OCI-LY3 (cell line): ENCODE data around the gene BOLL.
"Not testable (repeated sequence)": the region's sequence is repeated elsewhere in the genome, so short reads cannot be mapped to it uniquely, and the experiment has no call there.

Source experiments
- CTCF ChIP-seq: fragments of 200-600, 300-600 bp; sonication (generic); IDR thresholded peaks from 2 replicates; pipeline ENCODE4 v1.5.1; 2014; ENCODE audit warnings: antibody characterized with exemption, low read length, low read depth
- EZH2phosphoT487 ChIP-seq: fragments of 200-600 bp; shearing (Covaris generic); IDR thresholded peaks from 2 replicates; pipeline ENCODE4 v1.6.1; 2018; ENCODE audit warnings: antibody characterized with exemption, mixed run types, low read depth

GRCh38 chr2:197695971-197696370 is 89.1 kb downstream of the BOLL start:
- not testable (repeated sequence) for TF ChIP-seq CTCF, EZH2phosphoT487
